Tibial nerve (tissue), 4 donors: ENCODE measurements around the gene FAM72A.
"Not testable (repeated sequence)": the region's sequence is repeated elsewhere in the genome, so short reads cannot be mapped to it uniquely, and the experiment has no call there.

ENCODE experiments used
- CTCF ChIP-seq, 5 experiments: fragments of 200-600 bp in 3 of 5; fragments of 450-650 bp in 2 of 5; sonication (generic) in 3 of 5; IDR thresholded peaks; one replicate each; pipeline ENCODE4 v1.5.1; 2016 to 2019; ENCODE audit warnings: antibody characterized with exemption in 5 of 5, mild to moderate bottlenecking in 3 of 5, moderate library complexity in 2 of 5
- EP300 ChIP-seq, 2 donors: sonication (generic); formaldehyde crosslinking; IDR thresholded peaks; one replicate each; pipeline ENCODE4 v1.6.1; 2017; ENCODE audit warnings: antibody characterized with exemption in 2 of 2, mild to moderate bottlenecking in 1 of 2
- POLR2A ChIP-seq, 2 donors: fragments of 450-650 bp; IDR thresholded peaks; one replicate each; pipeline ENCODE4 v1.6.1; 2017; ENCODE audit warnings: antibody characterized with exemption in 2 of 2, mild to moderate bottlenecking in 2 of 2, moderate library complexity in 2 of 2

GRCh38 chr1:206186826-206187225, 15.8 kb downstream of the FAM72A start:
- not testable (repeated sequence) for TF ChIP-seq POLR2A, CTCF, EP300 (IDR thresholded peaks at IDR 0.05)
